Mesodermal cell (in vitro differentiated cells): ENCODE results near the gene TUSC2.

Experiments used
- H3K27ac ChIP-seq: 2 replicates; pipeline ENCODE4 v1.7.0; 2013; ENCODE audit warnings: mild to moderate bottlenecking, low read depth, low read length, moderate library complexity; ENCODE audit not compliant: severe bottlenecking
- H3K36me3 ChIP-seq: 2 replicates; pipeline ENCODE4 v1.7.1; 2013; ENCODE audit warnings: mild to moderate bottlenecking, low read length, moderate library complexity; ENCODE audit not compliant: control insufficient read depth, insufficient read depth
- H3K4me1 ChIP-seq: one replicate; pipeline ENCODE4 v1.7.1; 2013; ENCODE audit warnings: mild to moderate bottlenecking, low read length; ENCODE audit not compliant: insufficient read depth, control insufficient read depth, poor library complexity, severe bottlenecking
- H3K4me3 ChIP-seq: 2 replicates; pipeline ENCODE4 v1.7.0; 2013; ENCODE audit warnings: low read length, control low read depth, mild to moderate bottlenecking; ENCODE audit not compliant: insufficient read depth, poor library complexity, severe bottlenecking; ENCODE audit errors: extremely low read depth
- H3K9me3 ChIP-seq: 2 replicates; pipeline ENCODE4 v1.7.1; 2013; ENCODE audit warnings: mild to moderate bottlenecking, low read length, moderate library complexity; ENCODE audit not compliant: control insufficient read depth
- WGBS, 2 experiments: methylation state at CpG; one replicate each; pipeline ENCODE4 v1.1.5; 2013; ENCODE audit warnings: missing lambda C conversion rate in 2 of 2; ENCODE audit not compliant: insufficient coverage in 2 of 2; 5-methylcytosine and 5-hydroxymethylcytosine counted together

Gene TUSC2

DNA sequence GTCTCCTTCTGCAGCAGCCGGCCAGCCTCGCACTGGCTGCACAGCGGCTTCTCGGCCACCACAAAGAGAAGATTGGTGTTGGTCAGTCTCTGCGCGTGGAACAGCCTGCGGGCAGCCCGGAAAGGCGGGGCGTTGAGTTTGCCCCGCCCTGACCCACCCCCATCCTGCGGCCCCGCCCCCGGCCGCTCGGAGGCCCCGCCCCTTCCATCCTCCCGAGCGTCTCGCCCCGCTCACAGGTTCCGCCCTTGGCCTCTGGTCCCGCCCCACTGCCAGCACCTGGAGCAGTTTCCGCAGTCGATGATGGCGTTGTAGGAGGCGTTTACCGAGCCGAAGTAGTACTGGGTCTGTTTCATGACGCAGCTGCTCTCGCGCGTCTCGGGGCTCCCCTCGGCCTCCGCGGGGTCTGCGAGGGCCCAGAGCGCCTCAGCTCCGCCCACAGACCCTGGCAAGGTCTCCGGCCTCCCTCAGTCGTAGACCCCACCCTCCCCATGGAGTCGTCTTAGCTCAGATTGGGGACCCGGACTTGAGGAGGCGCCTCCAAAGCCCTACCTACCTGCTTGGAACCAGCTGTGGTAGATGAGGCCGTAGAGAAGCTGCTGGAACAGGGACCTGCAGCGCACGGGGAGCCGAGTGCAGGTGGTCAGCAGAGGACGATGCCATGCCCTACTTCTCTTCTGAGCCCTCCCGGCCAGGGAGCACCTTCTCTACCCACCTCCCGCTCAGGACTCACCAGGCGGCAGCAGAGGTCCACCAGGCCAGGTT lies 37.2 kb upstream of the TUSC2 start:
- no peaks in the 10 kb centered on the region for H3K9me3 ChIP-seq
- peaks cover 8% of the 10 kb centered on the region for H3K4me1 ChIP-seq
- H3K36me3 ChIP-seq, result no peaks in the 10 kb centered on the region
- H3K27ac ChIP-seq, result no peak overlapping the region
- 7 to 12% methylated on average over 31 to 40 of the region's 53 CpGs for WGBS, 2 experiments
- peak overlapping the region; percentile 52 for H3K4me3 ChIP-seq

- 15 to 19% methylated on average over 25 to 31 of the region's 48 CpGs for WGBS, 2 experiments
- peak overlapping the region; percentile 16 for H3K27ac ChIP-seq
- peak overlapping the region; percentile 52 for H3K4me3 ChIP-seq
- H3K4me1 ChIP-seq, result peaks cover 7% of the 10 kb centered on the region
- no peaks in the 10 kb centered on the region for H3K9me3 ChIP-seq
- H3K36me3 ChIP-seq, result no peaks in the 10 kb centered on the region
Observed at GRCh38 chr3:50364573-50365079, 36.6 kb upstream of the TUSC2 start.

DNA sequence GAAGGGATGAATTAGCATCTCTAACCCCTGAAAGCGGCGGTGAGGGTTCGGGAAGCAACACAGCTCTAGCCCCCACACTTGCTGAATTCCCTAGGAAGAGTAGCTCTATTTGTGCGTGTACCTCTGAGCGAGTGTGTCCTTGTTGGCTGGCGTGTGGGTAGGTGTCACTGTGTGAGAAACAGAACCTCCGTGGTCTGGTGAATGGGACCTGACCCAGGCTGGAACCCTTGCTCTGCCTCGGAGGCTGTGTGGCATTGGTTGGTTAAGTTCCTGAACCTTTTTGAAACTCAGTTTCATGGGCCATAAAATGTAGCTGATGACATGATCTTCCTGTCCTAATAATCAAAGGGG lies 31.7 kb upstream of the TUSC2 start:
- H3K4me3 ChIP-seq, result peak overlapping the region; percentile 85
- WGBS, 2 experiments, result 40 to 64% methylated on average over 5 to 7 of the region's 8 CpGs

GRCh38 chr3:50358911-50359759 lies 31.1 kb upstream of the TUSC2 start, which contains the start of gene TMEM115:
TSS of gene TMEM115 (minus strand) at chr3:50359521. CDS start at chr3:50359063, 458 bp downstream.
- H3K27ac ChIP-seq, result no peak within 1 kb of the TSS

More for the DNA sequence above, 31.7 kb upstream of the TUSC2 start:
- Histone ChIP-seq H3K4me1 (peaks cover 23% of the 10 kb centered on the region), H3K9me3 (no peaks in the 10 kb centered on the region), H3K27ac (no peak overlapping the region), H3K36me3 (peaks cover 34% of the 10 kb centered on the region)

GRCh38 chr3:50358355-50358910 lies 30.4 kb upstream of the TUSC2 start:
- WGBS, 2 experiments, result 90 to 91% methylated on average over 19 to 24 of the region's 24 CpGs
- Histone ChIP-seq H3K4me1 (peaks cover 21% of the 10 kb centered on the region), H3K4me3 (peak overlapping the region; percentile 85), H3K36me3 (peaks cover 47% of the 10 kb centered on the region), H3K9me3 (no peaks in the 10 kb centered on the region), H3K27ac (no peak overlapping the region)

More at GRCh38 chr3:50358911-50359759, 31.1 kb upstream of the TUSC2 start, which contains the start of gene TMEM115:
- peaks cover 40% of the 10 kb centered on the region for H3K36me3 ChIP-seq
- WGBS, 2 experiments, result 8 to 10% methylated on average over 53 to 60 of the region's 64 CpGs
- peaks cover 21% of the 10 kb centered on the region for H3K4me1 ChIP-seq
- H3K4me3 ChIP-seq, result peak within 1 kb of the TSS; percentile 85
- H3K9me3 ChIP-seq, result no peaks in the 10 kb centered on the region

DNA sequence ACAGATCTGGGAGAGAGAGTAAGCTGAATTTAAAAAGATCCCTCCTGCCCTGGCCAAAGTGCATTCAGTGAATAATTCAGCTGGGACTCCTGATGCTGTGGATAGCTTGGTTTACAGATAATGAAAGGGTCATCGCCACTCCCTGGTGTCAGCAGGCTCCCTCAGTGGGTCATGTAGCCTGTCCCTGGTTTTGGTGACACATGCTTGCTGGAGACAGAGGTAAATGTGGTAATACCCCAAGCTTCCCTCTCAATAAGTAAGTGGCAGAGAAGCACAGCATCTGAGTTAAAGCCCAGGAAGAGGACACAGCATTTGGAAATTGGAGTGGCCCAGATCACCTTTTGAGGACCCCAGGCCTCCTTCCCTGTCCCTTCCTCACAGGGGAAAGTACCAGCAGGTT lies 29.5 kb upstream of the TUSC2 start:
- H3K4me1 ChIP-seq, result peaks cover 21% of the 10 kb centered on the region
- H3K4me3 ChIP-seq, result peak overlapping the region; percentile 85
- H3K27ac ChIP-seq, result no peak overlapping the region
- H3K9me3 ChIP-seq, result no peaks in the 10 kb centered on the region
- H3K36me3 ChIP-seq, result peaks cover 51% of the 10 kb centered on the region
- WGBS, 2 experiments, result 80% methylated on average over 1 of the region's 1 CpG; no CpG with 5 or more reads in 1 of the 2 experiments

DNA sequence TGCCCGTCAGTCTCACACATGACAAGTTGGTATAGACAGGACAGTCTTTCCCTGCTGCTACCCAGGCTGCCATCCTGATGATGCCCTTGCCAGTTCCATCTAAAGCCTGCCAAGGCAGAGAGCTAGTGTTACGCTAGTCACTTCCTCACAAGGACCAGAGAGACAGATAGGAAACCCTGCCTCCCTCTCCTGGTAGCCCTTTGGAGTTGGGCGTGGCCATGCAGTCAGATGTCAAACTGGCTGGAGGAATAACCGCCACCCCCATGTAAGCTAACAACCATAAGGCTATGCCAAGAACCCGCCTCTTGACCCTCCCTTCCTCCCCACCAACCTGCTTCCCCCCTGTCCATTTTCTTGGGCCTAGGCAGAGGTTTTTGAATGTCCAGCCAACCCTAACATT lies 28.5 kb upstream of the TUSC2 start:
- WGBS, 2 experiments, result 95 to 97% methylated on average over 5 of the region's 5 CpGs
- H3K36me3 ChIP-seq, result peaks cover 51% of the 10 kb centered on the region
- no peak overlapping the region for H3K27ac ChIP-seq
- no peaks in the 10 kb centered on the region for H3K9me3 ChIP-seq
- H3K4me3 ChIP-seq, result peak overlapping the region; percentile 85
- H3K4me1 ChIP-seq, result peaks cover 21% of the 10 kb centered on the region

- H3K9me3 ChIP-seq, result no peaks in the 10 kb centered on the region
- no peak overlapping the region for H3K27ac ChIP-seq
- peaks cover 21% of the 10 kb centered on the region for H3K4me1 ChIP-seq
- 82 to 100% methylated on average over 3 to 4 of the region's 5 CpGs for WGBS, 2 experiments
- peak overlapping the region; percentile 3 for H3K4me3 ChIP-seq
- H3K36me3 ChIP-seq, result peaks cover 51% of the 10 kb centered on the region
Observed at GRCh38 chr3:50355829-50356552, 28.0 kb upstream of the TUSC2 start.

GRCh38 chr3:50354850-50355249 lies 26.8 kb upstream of the TUSC2 start:
- no peaks in the 10 kb centered on the region for H3K9me3 ChIP-seq
- H3K4me1 ChIP-seq, result peaks cover 21% of the 10 kb centered on the region
- H3K4me3 ChIP-seq, result no peak overlapping the region
- H3K27ac ChIP-seq, result no peak overlapping the region
- WGBS, 2 experiments, result 95 to 98% methylated on average over 6 to 7 of the region's 7 CpGs
- H3K36me3 ChIP-seq, result peaks cover 51% of the 10 kb centered on the region

- 98% methylated on average over 4 of the region's 5 CpGs for WGBS, 2 experiments
Observed at GRCh38 chr3:50354186-50354764, 26.3 kb upstream of the TUSC2 start.

More at GRCh38 chr3:50354186-50354764, 26.3 kb upstream of the TUSC2 start:
- Histone ChIP-seq H3K27ac (no peak overlapping the region), H3K4me3 (no peak overlapping the region), H3K4me1 (peaks cover 21% of the 10 kb centered on the region), H3K36me3 (peaks cover 51% of the 10 kb centered on the region), H3K9me3 (no peaks in the 10 kb centered on the region)
